DMS153 treated with DMSO at 0.1 percent for 48 hours (cell line): ENCODE measurements around the gene RCAN2.
"Not testable (repeated sequence)": the region's sequence is repeated elsewhere in the genome, so short reads cannot be mapped to it uniquely, and the experiment has no call there.

Experiments
- DNase-seq: peaks from one replicate; lab custom pipeline; 2025; ENCODE audit not compliant: unreplicated experiment; lab: John Stamatoyannopoulos, UW

The RCAN2 gene

DNA sequence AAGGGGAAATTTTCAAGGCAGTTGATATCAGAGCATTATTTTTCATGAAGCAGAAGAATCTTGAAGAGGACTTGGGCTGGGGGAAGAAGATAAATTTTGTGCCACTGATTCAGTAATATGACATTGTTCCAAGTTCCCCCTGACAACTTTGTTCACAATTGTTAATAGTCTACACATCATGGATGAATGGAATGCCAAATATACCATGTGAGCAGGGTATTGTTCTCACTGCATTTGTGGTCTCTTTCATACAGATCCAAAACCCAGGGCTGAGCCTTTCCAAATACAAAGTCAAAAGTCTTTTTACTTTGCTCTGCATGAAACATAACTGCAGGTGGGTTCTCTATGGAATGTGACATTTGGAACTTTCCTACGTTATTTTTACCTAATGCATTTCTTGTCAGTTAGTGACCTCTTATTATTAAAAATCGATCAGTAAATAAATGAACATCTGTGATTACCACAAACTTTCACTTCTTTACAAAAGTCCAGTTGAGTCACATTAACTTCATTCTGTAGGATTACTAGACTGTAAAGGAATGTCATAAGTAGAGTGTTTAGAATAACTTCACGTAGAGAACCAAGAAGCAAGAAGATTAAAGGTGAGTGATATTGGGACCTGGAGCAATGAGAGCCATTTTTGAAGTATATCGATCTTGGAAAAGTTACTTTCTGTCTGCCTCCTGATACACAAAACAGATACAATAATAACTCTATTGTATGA lies 100.9 kb downstream of the RCAN2 start:
- DNase-seq = no peak

DNA sequence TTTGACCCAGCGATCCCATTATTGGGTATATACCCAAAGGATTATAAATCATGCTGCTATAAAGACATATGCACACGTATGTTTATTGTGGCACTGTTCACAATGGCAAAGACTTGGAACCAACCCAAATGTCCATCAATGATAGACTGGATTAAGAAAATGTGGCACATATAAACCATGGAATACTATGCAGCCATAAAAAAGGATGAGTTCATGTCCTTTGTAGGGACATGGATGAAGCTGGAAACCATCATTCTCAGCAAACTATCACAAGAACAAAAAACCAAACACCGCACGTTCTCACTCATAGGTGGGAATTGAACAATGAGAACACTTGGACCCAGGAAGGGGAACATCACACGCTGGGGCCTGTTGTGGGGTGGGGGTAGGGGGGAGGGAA lies 103.5 kb downstream of the RCAN2 start:
- not testable (repeated sequence) for DNase-seq

DNA sequence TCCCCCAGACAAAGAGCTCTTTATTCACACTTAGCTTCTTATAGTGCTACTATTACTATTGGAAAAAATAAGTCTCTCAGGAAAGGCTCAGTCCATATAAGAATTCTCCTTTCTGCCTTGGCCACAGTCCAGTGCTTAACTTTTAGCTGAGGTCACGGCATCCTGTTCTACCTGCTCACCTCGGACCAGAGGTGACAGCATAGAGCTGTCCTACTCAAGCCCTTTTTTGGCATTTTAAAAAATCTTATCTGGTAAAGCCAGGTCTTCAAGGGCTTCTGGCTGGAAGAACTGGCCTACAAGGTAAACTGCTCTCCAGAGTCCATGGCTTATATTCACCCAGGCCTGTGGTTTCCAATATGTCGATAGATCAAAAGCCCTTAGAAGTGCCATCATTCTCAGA lies 109.7 kb downstream of the RCAN2 start:
- no peak for DNase-seq

- DNase-seq = no peak
Observed at GRCh38 chr6:46381057-46381456, 110.2 kb downstream of the RCAN2 start.

DNA sequence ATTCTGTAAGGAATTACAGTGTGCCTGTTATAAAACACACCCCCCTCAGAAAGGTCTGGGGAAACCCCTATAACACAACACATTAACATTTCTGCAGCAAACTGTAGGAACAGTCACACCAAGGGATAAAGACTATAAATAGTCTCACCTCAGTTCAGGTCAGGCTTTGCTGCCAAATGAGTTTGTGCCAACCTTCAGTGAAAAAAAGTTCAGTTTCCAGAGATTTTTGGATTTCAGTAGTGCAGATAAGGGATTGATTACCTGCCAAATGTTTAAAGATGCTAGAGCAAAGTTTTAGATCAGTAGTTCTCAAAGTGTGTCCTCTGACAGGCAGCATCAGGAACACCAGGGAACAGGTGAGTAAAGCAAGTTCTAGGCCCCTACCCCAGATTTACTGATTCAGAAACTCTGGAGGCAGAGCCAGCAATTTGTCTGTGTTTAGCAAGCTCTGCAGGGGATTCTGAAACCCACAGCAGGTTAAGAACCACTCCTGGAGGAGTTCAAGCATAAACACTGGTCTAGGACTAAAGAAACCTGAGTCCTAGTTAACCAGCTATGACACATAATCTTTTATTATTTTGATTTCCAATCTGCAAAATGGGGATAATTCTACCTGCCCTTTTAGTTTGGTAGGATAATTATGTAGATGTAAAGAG lies 111.0 kb downstream of the RCAN2 start:
- no peak for DNase-seq

GRCh38 chr6:46378882-46379416 lies 112.3 kb downstream of the RCAN2 start:
- DNase-seq = no peak

- DNase-seq = no peak
Observed at GRCh38 chr6:46378161-46378881, 112.9 kb downstream of the RCAN2 start.

GRCh38 chr6:46377209-46377608 lies 114.0 kb downstream of the RCAN2 start:
- DNase-seq = no peak

DNA sequence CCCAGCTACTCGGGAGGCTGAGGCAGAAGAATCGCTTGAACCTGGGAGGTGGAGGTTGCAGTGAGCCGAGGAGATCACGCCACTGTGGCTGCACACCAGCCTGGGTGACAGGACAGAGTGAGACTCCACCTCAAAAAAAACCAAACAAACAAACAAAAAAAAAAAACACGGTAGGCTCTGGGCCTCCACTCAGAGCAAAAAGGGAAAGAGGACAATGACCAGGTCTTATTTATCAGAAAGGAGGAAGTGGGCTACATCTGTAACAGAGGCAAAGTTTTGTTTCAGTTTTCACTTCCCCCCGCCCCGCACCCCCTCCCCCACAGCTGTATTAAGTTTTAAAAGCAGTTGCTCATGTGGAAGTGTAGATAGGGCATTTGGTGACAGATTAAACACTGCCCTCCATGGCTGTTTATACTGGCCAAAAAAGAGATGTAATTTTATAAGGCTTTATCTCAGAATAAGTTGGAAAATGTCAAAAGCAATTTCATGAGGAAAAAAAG lies 114.6 kb downstream of the RCAN2 start:
- no peak for DNase-seq

DNA sequence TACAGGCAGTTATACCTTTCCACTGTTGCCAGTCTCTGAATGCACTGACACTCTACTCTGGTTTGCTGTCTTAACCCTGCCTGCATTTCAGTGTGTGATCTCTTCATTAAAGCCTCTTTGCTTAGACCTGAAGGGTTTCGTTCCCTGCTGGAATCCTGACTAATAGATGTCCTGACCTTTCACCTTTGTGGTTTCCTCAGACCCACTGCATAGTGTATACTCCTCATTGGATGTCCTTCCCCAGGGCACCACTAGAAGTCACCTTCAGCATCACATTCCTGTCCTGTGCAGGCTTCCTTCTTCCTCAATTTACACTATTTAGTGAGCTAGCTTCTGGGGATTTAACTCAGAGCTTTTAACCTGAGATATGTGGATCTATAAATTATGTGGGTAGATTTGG lies 120.6 kb downstream of the RCAN2 start:
- DNase-seq = no peak

DNA sequence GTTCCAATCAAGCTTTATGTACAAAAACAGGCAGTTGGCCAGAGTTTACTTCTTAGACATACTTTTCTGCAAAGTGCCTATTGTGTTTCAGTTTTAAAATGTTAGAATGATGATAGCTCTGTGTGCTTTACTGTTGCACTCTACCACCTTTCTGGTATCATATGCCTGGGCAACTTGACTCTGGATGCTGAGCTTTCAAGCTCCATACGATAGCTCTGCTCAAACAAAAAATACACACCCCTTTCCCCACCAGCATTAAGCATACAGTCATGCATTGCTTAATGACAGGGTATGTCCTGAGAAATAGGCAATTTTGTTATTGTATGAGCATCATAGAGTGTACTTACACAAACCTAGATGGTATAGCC lies 123.1 kb downstream of the RCAN2 start:
- no peak for DNase-seq

- no peak for DNase-seq
Observed at GRCh38 chr6:46367354-46368168, 123.7 kb downstream of the RCAN2 start.

- DNase-seq = no peak
Observed at GRCh38 chr6:46366190-46366900, 124.9 kb downstream of the RCAN2 start.

DNA sequence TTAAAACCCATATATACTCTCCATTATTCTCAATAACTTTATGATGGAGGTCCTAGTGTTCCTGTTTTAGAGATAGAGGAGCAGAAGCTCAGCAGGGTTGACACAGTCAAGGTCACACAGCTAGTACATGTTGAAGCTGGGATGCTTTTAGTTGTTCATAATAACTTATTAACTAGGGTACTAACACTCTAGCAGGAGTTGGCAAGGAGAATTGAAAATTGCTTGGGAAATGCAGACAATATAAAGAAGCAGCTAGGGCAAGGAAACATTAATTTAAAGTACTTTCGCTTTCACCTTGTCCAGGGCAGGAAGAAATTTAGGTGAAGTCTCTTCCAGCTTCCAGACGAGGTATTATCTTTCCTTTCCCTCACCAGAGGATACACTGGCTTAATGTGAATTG lies 133.7 kb downstream of the RCAN2 start:
- no peak for DNase-seq

DNA sequence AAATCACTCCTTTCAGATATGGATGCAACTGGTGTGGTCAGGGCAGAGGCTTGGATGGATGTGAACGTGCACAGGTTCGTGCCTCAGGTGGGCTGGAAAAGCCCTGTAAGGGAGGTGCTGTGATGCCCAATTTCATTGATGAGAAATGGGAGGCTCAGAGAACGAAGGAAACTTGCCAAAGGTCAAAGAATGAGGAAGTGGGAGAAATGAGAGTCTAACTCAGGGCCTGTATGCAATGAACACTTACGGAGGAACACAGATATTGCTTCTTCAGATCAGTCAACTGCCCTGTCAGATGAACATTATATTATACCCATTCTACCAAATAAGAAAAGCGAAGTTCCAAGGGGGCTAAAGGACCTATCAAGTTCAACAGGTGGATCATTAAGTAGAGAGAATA lies 134.7 kb downstream of the RCAN2 start:
- DNase-seq = no peak

DNA sequence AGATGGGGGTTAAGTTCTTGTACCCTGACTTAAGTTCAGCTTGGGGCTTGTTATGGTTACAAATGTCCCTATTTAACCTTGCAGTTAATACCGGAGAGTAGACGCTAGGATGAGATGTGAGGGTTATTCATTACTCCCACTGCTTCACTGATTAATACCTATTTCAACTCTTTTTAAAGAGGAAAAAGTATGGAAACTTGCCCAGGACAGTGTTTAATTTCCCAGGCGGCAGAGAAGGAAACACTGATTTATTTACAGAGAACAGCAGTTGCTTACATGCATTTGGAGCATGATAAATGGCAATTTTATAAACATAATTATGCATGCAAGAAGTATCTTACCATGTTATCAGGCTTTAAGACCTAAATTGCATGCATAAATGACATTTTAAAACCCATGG lies 137.7 kb downstream of the RCAN2 start:
- no peak for DNase-seq

DNA sequence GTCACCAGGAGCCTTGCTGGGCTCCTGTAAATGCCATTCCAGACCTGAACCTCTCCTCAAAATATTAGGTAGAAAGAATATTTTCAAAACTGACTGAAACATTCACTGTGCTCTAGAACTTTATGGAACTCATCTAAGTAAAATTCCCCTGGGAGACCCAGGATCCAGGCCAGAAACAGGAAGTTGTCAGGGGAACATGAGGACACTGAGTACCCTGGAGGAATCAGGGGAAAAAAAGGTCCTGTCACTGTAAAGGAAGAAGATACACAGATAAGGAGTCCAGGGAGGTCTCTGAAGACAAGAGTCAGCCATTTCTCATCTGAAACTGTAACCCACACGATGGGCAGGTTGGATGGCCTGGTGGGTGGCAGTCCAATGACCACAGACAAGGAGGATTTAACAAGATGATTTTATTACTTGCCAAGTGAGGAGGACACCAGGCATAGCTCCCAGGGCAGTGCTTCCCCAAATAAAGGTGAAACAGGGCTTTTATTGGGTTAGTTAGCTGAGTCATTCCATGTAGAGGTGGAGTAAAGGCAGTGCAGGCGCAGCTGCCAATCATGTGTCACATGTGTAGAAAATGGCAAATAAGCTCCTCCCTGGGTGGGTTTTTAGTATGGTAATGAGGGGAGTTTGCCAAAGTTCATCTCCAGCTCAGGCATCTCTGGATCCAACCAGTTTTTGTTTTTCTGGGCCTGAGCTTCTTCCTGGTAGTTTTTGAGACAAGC lies 138.5 kb downstream of the RCAN2 start:
- DNase-seq = no peak

- DNase-seq = no peak
Observed at GRCh38 chr6:46350714-46351113, 140.5 kb downstream of the RCAN2 start.

GRCh38 chr6:46347669-46348068 lies 143.6 kb downstream of the RCAN2 start:
- no peak for DNase-seq

DNA sequence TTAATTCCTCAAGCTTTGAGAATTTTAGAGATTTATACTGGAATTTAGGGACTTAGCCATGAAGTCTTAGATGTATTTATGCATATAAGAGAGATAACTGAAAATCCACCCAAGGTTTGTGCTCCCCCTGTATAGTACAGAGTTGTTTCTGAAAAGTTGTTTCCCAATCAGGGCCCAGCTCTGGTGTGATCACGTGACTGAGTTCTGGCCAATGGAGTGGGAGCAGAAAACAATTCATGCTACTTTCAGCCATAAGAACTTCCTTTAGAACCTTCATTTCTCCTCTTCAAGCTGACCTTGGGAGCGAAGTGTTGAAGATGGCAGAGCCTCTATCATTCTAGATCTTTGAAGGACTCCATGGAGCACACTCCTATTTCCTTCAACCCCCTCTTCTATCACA lies 151.0 kb downstream of the RCAN2 start:
- no peak for DNase-seq
